MM.1S (cell line): ENCODE data around the gene FITM2.

Experiments
- DNase-seq: peaks from one replicate; pipeline ENCODE4 v3.0.0-alpha.2; 2015
- H2AFZ ChIP-seq: fragments of 300-600 bp; sonication (generic); 2 replicates; pipeline ENCODE4 v1.6.0; 2016; ENCODE audit warnings: antibody characterized with exemption, low read length
- H3F3A ChIP-seq: fragments of 300-600 bp; sonication (generic); 2 replicates; pipeline ENCODE4 v1.6.1; 2016; ENCODE audit warnings: mild to moderate bottlenecking, antibody characterized with exemption, low read length, moderate library complexity, mixed read lengths; ENCODE audit not compliant: insufficient read depth
- H3K27ac ChIP-seq: fragments of 300-600 bp; sonication (generic); 2 replicates; pipeline ENCODE4 v1.5.1; 2016; ENCODE audit warnings: mild to moderate bottlenecking, low read length
- H3K27me3 ChIP-seq: fragments of 300-600 bp; sonication (generic); replicated peaks from 2 replicates; pipeline ENCODE4 v1.6.0; 2016; ENCODE audit warnings: low read length; ENCODE audit not compliant: insufficient read depth
- H3K36me3 ChIP-seq: fragments of 300-600 bp; sonication (generic); replicated peaks from 2 replicates; pipeline ENCODE4 v1.6.1; 2016; ENCODE audit warnings: mild to moderate bottlenecking, low read length, mixed read lengths; ENCODE audit not compliant: insufficient read depth
- H3K4me1 ChIP-seq: fragments of 300-600 bp; sonication (generic); 2 replicates; pipeline ENCODE4 v1.6.1; 2016; ENCODE audit warnings: low read length, mixed read lengths
- H3K4me2 ChIP-seq: fragments of 300-600 bp; sonication (generic); 2 replicates; pipeline ENCODE4 v1.6.0; 2016; ENCODE audit warnings: low read depth, low read length
- H3K4me3 ChIP-seq: fragments of 300-600 bp; sonication (generic); 2 replicates; pipeline ENCODE4 v1.5.1; 2016; ENCODE audit warnings: low read length, mixed read lengths
- H3K79me2 ChIP-seq: fragments of 300-600 bp; sonication (generic); 2 replicates; pipeline ENCODE4 v1.6.1; 2016; ENCODE audit warnings: mixed run types, low read length, mixed read lengths
- H3K9ac ChIP-seq: fragments of 300-600 bp; sonication (generic); 2 replicates; pipeline ENCODE4 v1.6.1; 2016; ENCODE audit warnings: low read length, mixed read lengths
- H3K9me2 ChIP-seq: fragments of 300-600 bp; sonication (generic); replicated peaks from 2 replicates; pipeline ENCODE4 v1.6.1; 2016; ENCODE audit warnings: mild to moderate bottlenecking, low read length, mixed read lengths; ENCODE audit not compliant: insufficient read depth
- H3K9me3 ChIP-seq: fragments of 300-600 bp; sonication (generic); replicated peaks from 2 replicates; pipeline ENCODE4 v1.6.1; 2016; ENCODE audit warnings: mild to moderate bottlenecking, low read length, mixed read lengths; ENCODE audit not compliant: insufficient read depth
- H4K20me1 ChIP-seq: fragments of 300-600 bp; sonication (generic); 2 replicates; pipeline ENCODE4 v1.6.1; 2016; ENCODE audit warnings: mild to moderate bottlenecking, low read length, moderate library complexity, mixed read lengths; ENCODE audit not compliant: insufficient read depth
- EZH2 ChIP-seq: fragments of 300-600 bp; sonication (generic); optimal IDR thresholded peaks from 2 replicates; pipeline ENCODE3; 2017; ENCODE audit warnings: low read depth, mild to moderate bottlenecking, antibody characterized with exemption, low read length, mixed read lengths
- EZH2phosphoT487 ChIP-seq: fragments of 300-600 bp; sonication (generic); IDR thresholded peaks from 2 replicates; pipeline ENCODE4 v1.6.1; 2018; ENCODE audit warnings: antibody characterized with exemption, low read length
- TF ChIP-seq, protein P1 (sequence below): fragments of 300-600 bp; sonication (generic); IDR thresholded peaks from 2 replicates; pipeline ENCODE4 v1.5.1; 2016; ENCODE audit warnings: antibody characterized with exemption, low read length, mixed read lengths

Gene FITM2

DNA sequence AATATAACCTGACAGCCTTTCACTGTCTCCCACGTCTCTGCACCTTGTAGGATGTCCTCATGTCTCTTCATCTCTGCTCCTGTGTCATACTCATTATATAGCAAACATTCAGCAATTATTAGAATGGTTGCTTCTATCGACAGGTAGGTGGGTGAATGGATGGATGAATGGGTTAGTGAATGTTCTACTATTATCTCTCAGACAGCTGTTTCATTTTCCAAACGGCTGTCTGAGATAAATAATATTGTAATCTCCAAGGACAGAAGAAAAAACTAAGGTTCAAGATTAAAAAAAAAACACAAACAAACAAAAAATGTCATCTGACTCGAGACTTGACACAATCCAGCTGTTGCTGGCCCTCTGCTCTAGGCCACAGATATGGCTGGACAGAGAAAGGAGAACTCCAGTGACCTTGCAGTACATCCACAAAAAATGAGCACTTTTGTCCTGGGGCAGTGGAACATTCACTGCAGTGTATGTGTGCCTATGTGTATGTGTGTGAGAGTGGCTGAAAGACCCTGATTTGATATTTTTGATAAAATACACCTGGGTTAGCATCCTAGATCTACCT lies 46.6 kb upstream of the FITM2 start:
- DNase-seq: no peak
- Histone ChIP-seq H4K20me1 (no peaks in the 10 kb centered on the region), H3K4me3 (no peak overlapping the region), H3K36me3 (no peaks in the 10 kb centered on the region), H3K4me2 (no peak overlapping the region), H3K79me2 (no peaks in the 10 kb centered on the region), H3K9me2 (no peaks in the 10 kb centered on the region), H3K4me1 (peaks cover 12% of the 10 kb centered on the region), H3K9ac (no peak overlapping the region), H3K9me3 (no peaks in the 10 kb centered on the region), H3K27ac (no peak overlapping the region), H3F3A (peaks cover 8% of the 10 kb centered on the region), H3K27me3 (no peaks in the 10 kb centered on the region), H2AFZ (no peak overlapping the region)
- TF ChIP-seq EZH2phosphoT487 (no peak), EZH2 (no peak)
- TF ChIP-seq, protein P1, sequence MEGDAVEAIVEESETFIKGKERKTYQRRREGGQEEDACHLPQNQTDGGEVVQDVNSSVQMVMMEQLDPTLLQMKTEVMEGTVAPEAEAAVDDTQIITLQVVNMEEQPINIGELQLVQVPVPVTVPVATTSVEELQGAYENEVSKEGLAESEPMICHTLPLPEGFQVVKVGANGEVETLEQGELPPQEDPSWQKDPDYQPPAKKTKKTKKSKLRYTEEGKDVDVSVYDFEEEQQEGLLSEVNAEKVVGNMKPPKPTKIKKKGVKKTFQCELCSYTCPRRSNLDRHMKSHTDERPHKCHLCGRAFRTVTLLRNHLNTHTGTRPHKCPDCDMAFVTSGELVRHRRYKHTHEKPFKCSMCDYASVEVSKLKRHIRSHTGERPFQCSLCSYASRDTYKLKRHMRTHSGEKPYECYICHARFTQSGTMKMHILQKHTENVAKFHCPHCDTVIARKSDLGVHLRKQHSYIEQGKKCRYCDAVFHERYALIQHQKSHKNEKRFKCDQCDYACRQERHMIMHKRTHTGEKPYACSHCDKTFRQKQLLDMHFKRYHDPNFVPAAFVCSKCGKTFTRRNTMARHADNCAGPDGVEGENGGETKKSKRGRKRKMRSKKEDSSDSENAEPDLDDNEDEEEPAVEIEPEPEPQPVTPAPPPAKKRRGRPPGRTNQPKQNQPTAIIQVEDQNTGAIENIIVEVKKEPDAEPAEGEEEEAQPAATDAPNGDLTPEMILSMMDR: no peak

DNA sequence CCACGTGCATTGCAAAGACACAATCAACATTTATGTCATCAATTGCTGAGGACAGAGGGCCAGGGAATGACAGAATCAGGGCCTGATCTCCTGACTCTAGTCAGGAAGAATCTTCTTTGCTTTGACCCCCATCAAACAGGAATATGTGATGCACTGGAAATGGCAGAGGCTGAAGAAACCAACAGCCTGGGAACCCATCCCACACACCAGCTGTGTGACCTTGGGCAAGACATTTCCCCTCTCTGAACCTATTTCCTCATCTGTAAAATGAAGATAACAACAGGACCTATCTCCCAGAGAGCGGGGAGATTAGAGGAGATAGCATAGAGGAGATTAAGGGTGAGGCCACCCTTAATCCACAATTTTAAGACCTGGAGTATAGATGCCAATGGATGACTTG lies 46.0 kb upstream of the FITM2 start:
- no peak overlapping the region for H3K4me2 ChIP-seq
- H3K9me3 ChIP-seq: no peaks in the 10 kb centered on the region

DNA sequence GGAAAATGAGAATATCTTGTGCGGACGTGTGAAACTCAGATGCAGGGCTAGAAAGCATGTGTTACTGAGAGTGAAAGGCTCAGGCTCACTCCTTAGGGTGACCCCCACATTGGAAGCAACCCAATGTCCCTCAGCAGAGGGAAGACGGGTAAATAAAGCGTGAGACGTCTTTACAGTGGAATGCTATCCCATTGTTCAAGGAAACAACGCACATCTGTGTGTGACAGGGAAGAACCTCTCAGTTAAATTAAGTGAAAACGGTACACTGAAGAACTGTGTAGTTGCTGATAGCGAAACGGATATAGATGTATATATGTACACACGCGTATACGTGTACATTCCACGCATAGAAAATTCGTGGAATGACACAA lies 45.3 kb upstream of the FITM2 start:
- Histone ChIP-seq H3K27me3 (no peaks in the 10 kb centered on the region), H3K4me2 (no peak overlapping the region), H3K9me2 (no peaks in the 10 kb centered on the region), H2AFZ (no peak overlapping the region), H3K79me2 (no peaks in the 10 kb centered on the region), H3K4me1 (peaks cover 23% of the 10 kb centered on the region), H3K9ac (no peak overlapping the region), H3F3A (peaks cover 20% of the 10 kb centered on the region), H3K36me3 (no peaks in the 10 kb centered on the region), H3K4me3 (no peak overlapping the region), H3K9me3 (no peaks in the 10 kb centered on the region), H3K27ac (no peak overlapping the region), H4K20me1 (no peaks in the 10 kb centered on the region)
- TF ChIP-seq, protein P1: no peak
- no peak for TF ChIP-seq EZH2phosphoT487
- TF ChIP-seq EZH2: no peak
- DNase-seq: no peak

More for the DNA sequence above, 46.0 kb upstream of the FITM2 start:
- Histone ChIP-seq H3K27me3 (no peaks in the 10 kb centered on the region), H2AFZ (no peak overlapping the region), H4K20me1 (no peaks in the 10 kb centered on the region), H3K9me2 (no peaks in the 10 kb centered on the region), H3K4me3 (no peak overlapping the region), H3F3A (peaks cover 14% of the 10 kb centered on the region), H3K27ac (no peak overlapping the region), H3K36me3 (no peaks in the 10 kb centered on the region), H3K4me1 (peaks cover 18% of the 10 kb centered on the region), H3K79me2 (no peaks in the 10 kb centered on the region), H3K9ac (no peak overlapping the region)
- no peak for DNase-seq
- TF ChIP-seq EZH2: no peak
- no peak for TF ChIP-seq EZH2phosphoT487
- TF ChIP-seq, protein P1: no peak
